Mesendoderm (in vitro differentiated cells): ENCODE measurements around the gene CTNS.

Experiments
- DNase-seq: peaks from one replicate; pipeline ENCODE4 v3.0.0; 2013
- H2AK5ac ChIP-seq: 2 replicates; pipeline ENCODE4 v1.6.1; 2013; ENCODE audit warnings: low read length, inconsistent platforms
- H2BK120ac ChIP-seq: 2 replicates; pipeline ENCODE4 v1.6.1; 2013; ENCODE audit warnings: low read depth, mild to moderate bottlenecking, low read length, moderate library complexity, mixed read lengths
- H2BK15ac ChIP-seq: replicated peaks from 2 replicates; pipeline ENCODE4 v1.6.1; 2013; ENCODE audit warnings: low read depth, mild to moderate bottlenecking, moderate library complexity
- H2BK5ac ChIP-seq: 2 replicates; pipeline ENCODE4 v1.6.1; 2013; ENCODE audit warnings: low read length, inconsistent platforms
- H3K18ac ChIP-seq: 2 replicates; pipeline ENCODE4 v1.6.1; 2013; ENCODE audit warnings: mild to moderate bottlenecking, low read length, mixed read lengths
- H3K23ac ChIP-seq: one replicate; pipeline ENCODE4 v1.6.1; 2013; ENCODE audit warnings: low read length
- H3K27ac ChIP-seq: 2 replicates; pipeline ENCODE4 v1.5.1; 2013; ENCODE audit warnings: low read depth, mild to moderate bottlenecking, inconsistent platforms, low read length, moderate library complexity
- H3K27me3 ChIP-seq: 2 replicates; pipeline ENCODE4 v1.6.1; 2013; ENCODE audit warnings: low read length, control low read depth, mild to moderate bottlenecking, inconsistent platforms; ENCODE audit not compliant: insufficient read depth, poor library complexity
- H3K36me3 ChIP-seq: 2 replicates; pipeline ENCODE4 v1.6.1; 2013; ENCODE audit warnings: low read length, inconsistent platforms; ENCODE audit not compliant: control insufficient read depth, insufficient read depth
- H3K4ac ChIP-seq: one replicate; pipeline ENCODE4 v1.6.1; 2013; ENCODE audit warnings: low read depth, mild to moderate bottlenecking, low read length, moderate library complexity
- H3K4me1 ChIP-seq: 2 replicates; pipeline ENCODE4 v1.6.1; 2013; ENCODE audit warnings: low read depth, low read length, inconsistent platforms; ENCODE audit not compliant: control insufficient read depth
- H3K4me2 ChIP-seq: 2 replicates; pipeline ENCODE4 v1.6.1; 2013; ENCODE audit warnings: low read length
- H3K4me3 ChIP-seq: 2 replicates; pipeline ENCODE4 v1.5.1; 2013; ENCODE audit warnings: mild to moderate bottlenecking, low read length
- H3K56ac ChIP-seq: one replicate; pipeline ENCODE4 v1.6.1; 2013; ENCODE audit warnings: low read length
- H3K79me1 ChIP-seq: 2 replicates; pipeline ENCODE4 v1.6.1; 2013; ENCODE audit warnings: low read length, inconsistent platforms
- H3K79me2 ChIP-seq: 2 replicates; pipeline ENCODE4 v1.6.1; 2013; ENCODE audit warnings: mild to moderate bottlenecking, low read length; ENCODE audit not compliant: control insufficient read depth, insufficient read depth
- H3K9ac ChIP-seq: 2 replicates; pipeline ENCODE4 v1.6.1; 2013; ENCODE audit warnings: low read length, inconsistent platforms
- H4K5ac ChIP-seq: one replicate; pipeline ENCODE4 v1.6.1; 2013; ENCODE audit warnings: low read length
- H4K8ac ChIP-seq: one replicate; pipeline ENCODE4 v1.6.1; 2013; ENCODE audit warnings: low read depth, mild to moderate bottlenecking, control low read depth, low read length, moderate library complexity
- WGBS: extraction: QIAGEN DNeasy Blood & Tissue Kit; methylation state at CpG from one replicate; pipeline ENCODE4 v1.1.7; 2013; ENCODE audit warnings: low lambda C conversion rate, missing lambda C conversion rate; ENCODE audit not compliant: insufficient coverage; ENCODE audit errors: extremely low coverage; 5-methylcytosine and 5-hydroxymethylcytosine counted together

The CTNS gene

DNA sequence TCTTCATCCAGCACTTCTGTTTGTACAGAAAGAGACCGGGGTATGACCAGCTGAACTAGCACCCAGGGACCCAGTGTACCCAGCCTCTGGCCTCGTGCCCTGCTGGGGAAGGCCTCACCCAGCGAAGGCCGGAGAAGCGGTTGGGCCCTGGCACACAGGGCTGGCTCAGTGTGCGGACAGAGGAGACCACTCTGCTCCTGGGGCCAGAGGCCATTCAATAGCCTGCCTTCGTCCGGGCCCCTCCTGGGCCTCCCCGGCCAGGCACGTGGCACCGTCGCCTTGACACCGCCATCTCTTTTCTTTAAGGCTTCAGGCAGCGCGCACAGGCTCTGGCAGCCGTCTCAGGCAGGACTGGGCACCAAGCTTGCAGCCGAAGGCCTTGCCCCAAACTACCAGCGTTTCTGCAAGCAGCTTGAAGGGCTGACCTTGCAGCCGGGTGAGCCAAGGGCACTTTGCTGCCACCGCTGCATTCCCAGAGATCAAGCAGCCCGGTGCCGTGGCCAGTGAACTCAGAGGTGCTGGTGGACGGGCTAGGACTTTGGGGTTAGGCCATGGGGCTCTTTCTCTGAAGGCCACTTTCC, 23.8 kb downstream of the CTNS start:
- Histone ChIP-seq H2BK15ac (no peak overlapping the region), H3K27ac (no peak overlapping the region), H2BK120ac (no peak overlapping the region), H3K4ac (no peak overlapping the region), H3K36me3 (no peaks in the 10 kb centered on the region), H2AK5ac (no peak overlapping the region), H2BK5ac (no peak overlapping the region), H3K9ac (no peak overlapping the region), H4K8ac (no peak overlapping the region), H3K27me3 (no peaks in the 10 kb centered on the region), H3K4me1 (no peaks in the 10 kb centered on the region), H3K4me2 (no peak overlapping the region), H3K79me1 (no peaks in the 10 kb centered on the region), H3K23ac (no peak overlapping the region), H4K5ac (no peak overlapping the region), H3K56ac (no peak overlapping the region), H3K79me2 (no peaks in the 10 kb centered on the region), H3K4me3 (no peak overlapping the region), H3K18ac (no peak overlapping the region)
- no peak for DNase-seq
- no CpG with 5 or more reads among the region's 23 CpGs for WGBS

- no peak overlapping the region for H2BK5ac ChIP-seq
- H3K79me1 ChIP-seq: peaks cover 12% of the 10 kb centered on the region
- no CpG with 5 or more reads among the region's 33 CpGs for WGBS
- no peak overlapping the region for H4K8ac ChIP-seq
- peaks cover 7% of the 10 kb centered on the region for H3K79me2 ChIP-seq
- H3K23ac ChIP-seq: no peak overlapping the region
- no peaks in the 10 kb centered on the region for H3K4me1 ChIP-seq
- no peak overlapping the region for H3K9ac ChIP-seq
- H3K27me3 ChIP-seq: no peaks in the 10 kb centered on the region
- no peaks in the 10 kb centered on the region for H3K36me3 ChIP-seq
- H3K4me3 ChIP-seq: no peak overlapping the region
- H2BK120ac ChIP-seq: no peak overlapping the region
- H3K56ac ChIP-seq: no peak overlapping the region
- H3K4ac ChIP-seq: no peak overlapping the region
- H2AK5ac ChIP-seq: no peak overlapping the region
- H3K4me2 ChIP-seq: no peak overlapping the region
- no peak for DNase-seq
- no peak overlapping the region for H4K5ac ChIP-seq
- H3K27ac ChIP-seq: no peak overlapping the region
- H2BK15ac ChIP-seq: no peak overlapping the region
- no peak overlapping the region for H3K18ac ChIP-seq
These were observed 26.8 kb downstream of the CTNS start for GRCh38 chr17:3663102-3664011.

- Histone ChIP-seq H2BK120ac (no peak overlapping the region), H4K5ac (no peak overlapping the region), H2BK15ac (no peak overlapping the region), H3K23ac (no peak overlapping the region), H2BK5ac (no peak overlapping the region), H3K9ac (no peak overlapping the region), H3K79me2 (peaks cover 20% of the 10 kb centered on the region), H3K4ac (no peak overlapping the region), H3K4me2 (no peak overlapping the region), H2AK5ac (no peak overlapping the region), H3K79me1 (peaks cover 16% of the 10 kb centered on the region), H3K4me1 (no peaks in the 10 kb centered on the region), H3K27ac (no peak overlapping the region), H3K4me3 (no peak overlapping the region), H3K27me3 (no peaks in the 10 kb centered on the region), H4K8ac (no peak overlapping the region), H3K18ac (no peak overlapping the region), H3K56ac (no peak overlapping the region), H3K36me3 (no peaks in the 10 kb centered on the region)
- no peak for DNase-seq
- no CpG with 5 or more reads among the region's 5 CpGs for WGBS
These were observed 29.3 kb downstream of the CTNS start for GRCh38 chr17:3665834-3666233.

GRCh38 chr17:3666516-3666915, 30.0 kb downstream of the CTNS start:
- Histone ChIP-seq H2BK15ac (no peak overlapping the region), H2AK5ac (no peak overlapping the region), H4K5ac (no peak overlapping the region), H2BK120ac (no peak overlapping the region), H3K79me2 (peaks cover 20% of the 10 kb centered on the region), H3K4me3 (no peak overlapping the region), H3K79me1 (peaks cover 16% of the 10 kb centered on the region), H3K23ac (no peak overlapping the region), H3K36me3 (no peaks in the 10 kb centered on the region), H4K8ac (no peak overlapping the region), H3K27me3 (no peaks in the 10 kb centered on the region), H3K4me2 (no peak overlapping the region), H3K9ac (no peak overlapping the region), H2BK5ac (no peak overlapping the region), H3K18ac (no peak overlapping the region), H3K4me1 (no peaks in the 10 kb centered on the region), H3K56ac (no peak overlapping the region), H3K27ac (no peak overlapping the region), H3K4ac (no peak overlapping the region)
- no CpG with 5 or more reads among the region's 6 CpGs for WGBS
- no peak for DNase-seq

GRCh38 chr17:3667366-3668278, 31.1 kb downstream of the CTNS start:
- Histone ChIP-seq H3K18ac (peak overlapping the region; percentile 69), H3K36me3 (no peaks in the 10 kb centered on the region), H4K8ac (no peak overlapping the region), H3K4me3 (peak overlapping the region; percentile 25), H2BK15ac (no peak overlapping the region), H3K79me2 (peaks cover 20% of the 10 kb centered on the region), H3K4me2 (peak overlapping the region; percentile 97), H4K5ac (no peak overlapping the region), H3K27me3 (no peaks in the 10 kb centered on the region), H3K9ac (peak overlapping the region; percentile 96), H3K23ac (peak overlapping the region; percentile 97), H2AK5ac (peak overlapping the region; percentile 54), H2BK120ac (peak overlapping the region; percentile 14), H3K4ac (peak overlapping the region; percentile 83), H2BK5ac (peak overlapping the region; percentile 76), H3K4me1 (no peaks in the 10 kb centered on the region), H3K79me1 (peaks cover 16% of the 10 kb centered on the region), H3K27ac (peak overlapping the region; percentile 93), H3K56ac (peak overlapping the region; percentile 97)
- DNase-seq: peak; percentile 92
- WGBS: no CpG with 5 or more reads among the region's 39 CpGs
